SKM-1 (cell line): Measurements from ENCODE around the gene TEAD2.

ENCODE experiments used
- DNase-seq: peaks from one replicate; lab custom pipeline; 2025; ENCODE audit not compliant: unreplicated experiment; lab: John Stamatoyannopoulos, UW

TEAD2 gene

DNA sequence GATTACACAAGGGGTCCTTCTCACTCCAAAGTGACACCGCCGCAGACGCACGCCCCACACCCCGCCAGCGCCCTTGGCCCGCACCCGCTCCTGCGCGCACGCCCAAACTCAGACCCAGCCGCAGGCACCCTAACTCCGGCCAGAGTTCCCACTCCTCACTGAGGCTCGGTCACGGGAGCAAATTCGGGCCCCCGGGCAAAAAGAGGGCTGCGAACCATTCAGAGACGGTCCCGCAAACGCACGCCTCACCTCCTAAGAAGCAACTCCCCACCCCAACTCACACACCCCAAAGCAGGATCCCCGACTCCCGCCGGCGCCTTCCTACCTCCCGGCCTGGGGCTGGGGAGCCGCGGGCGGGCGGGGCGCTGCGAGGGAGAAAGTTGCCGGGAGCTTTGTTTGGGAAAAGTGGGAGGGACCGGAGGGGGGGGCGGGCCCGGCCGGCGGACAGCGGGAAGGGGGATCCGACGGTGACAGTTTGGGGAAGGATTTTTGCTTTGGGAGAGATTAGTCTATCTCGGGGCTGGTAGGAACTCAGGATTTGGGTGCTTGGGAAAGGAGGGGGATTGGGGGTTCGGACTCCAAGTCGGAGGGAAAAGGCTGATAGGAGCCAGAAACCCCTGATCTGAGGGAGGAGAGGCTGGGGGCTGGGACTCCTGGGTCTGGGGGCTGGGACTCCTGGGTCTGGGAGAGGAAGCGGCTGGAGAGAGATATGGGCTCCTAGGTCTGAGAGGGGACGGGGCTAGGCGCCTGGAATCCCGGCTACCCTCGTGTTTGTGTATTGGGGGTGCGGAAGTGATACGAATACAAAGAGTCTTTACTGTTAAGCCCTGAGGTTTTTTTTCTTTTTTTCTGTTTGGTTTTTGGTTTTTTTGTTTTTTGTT lies at the start of gene TEAD2:
Gene TEAD2, minus strand, starts transcription at position 369 of the 881 bp plus-strand sequence. CDS start 2,341 bp downstream, outside the sequence.
- DNase-seq, result no peak

DNA sequence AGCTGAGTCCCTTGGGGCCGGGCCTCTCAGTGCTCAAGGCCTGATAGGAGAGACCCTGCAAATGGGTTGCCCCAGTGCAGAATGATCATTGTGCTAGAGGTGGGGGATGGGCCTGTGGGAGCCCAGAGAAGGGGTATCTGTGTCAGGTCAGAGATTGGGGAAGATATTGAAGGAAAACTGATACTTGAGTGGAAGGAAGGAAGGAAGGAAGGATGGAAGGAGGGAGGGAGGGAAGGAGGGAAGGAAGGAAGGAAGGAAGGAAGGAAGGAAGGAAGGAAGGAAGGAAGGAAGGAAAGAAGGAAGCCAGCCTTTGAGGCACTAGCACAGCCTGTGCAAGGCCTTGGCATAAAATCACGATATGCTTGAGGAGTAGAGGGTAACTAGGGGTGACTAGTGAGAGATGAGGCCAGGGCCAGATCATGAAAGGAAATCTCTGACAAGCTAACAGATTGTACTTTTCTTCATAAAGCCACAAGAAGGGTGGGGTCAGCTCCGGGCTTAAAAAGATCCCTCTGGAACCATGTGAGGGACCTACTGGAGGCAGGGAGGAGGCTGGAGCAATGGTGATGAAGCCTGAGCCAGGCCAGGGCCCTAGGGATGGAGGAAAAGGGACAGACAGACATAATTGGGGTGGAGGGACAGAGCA lies 49.6 kb upstream of the TEAD2 start:
- no peak for DNase-seq

DNA sequence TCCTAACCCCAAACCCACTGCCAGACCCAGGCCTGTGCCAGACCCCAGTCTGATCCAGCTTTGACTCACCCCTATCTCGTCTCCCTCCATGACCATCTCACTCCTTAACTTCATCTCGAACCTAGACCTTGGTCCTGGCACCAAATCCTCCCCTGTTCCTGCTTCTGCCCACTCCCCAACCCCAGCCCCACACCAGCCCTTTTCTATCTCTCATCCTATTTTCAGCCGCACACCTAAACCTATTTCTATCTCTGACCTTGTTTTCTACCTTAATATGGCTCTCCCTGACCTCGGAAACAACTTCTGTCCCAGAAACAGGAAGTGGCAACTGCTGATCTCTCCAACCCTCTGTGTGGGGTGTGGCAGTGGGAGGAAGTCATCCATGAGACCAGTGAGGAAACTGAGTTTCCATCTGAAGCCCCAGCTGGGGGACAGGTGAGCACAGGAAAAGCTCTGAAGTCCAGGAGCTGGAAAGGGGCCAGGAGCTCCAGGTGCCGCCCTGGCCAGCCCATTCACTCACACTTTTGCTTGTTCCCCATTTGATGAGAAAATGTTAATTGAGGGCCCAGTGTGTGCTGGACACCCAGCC lies 47.3 kb upstream of the TEAD2 start:
- DNase-seq, result peak; percentile 20

DNA sequence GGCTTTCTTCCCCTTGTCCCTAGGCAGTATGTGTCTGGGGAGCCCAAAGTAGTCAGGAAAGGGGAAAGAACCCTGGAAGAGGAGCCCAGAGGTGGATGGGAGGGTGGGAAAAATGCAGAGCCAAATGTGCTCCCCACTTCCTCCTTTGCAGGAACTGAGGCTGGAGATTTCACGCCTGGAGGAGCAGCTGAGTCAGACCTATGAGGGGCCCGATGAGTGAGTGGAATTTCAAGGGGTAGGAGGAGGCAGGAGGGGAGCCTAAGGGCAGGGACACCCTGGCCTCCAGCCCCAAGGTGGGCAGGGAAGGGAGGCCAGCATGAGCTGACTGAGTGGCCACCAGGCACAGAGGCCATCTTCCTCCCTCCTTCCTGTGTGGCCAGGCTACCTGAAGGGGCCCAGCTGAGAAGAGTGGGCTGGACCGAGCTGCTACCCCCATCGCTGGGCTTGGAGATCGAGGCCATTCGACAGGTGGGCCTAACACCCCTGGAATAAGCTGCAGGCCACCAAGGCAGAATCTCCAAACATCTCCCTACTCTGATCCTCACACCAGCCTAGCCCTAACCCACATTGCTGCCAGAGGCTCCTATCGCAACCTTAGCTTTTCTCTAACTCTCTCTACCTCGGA lies 46.7 kb upstream of the TEAD2 start:
- no peak for DNase-seq

DNA sequence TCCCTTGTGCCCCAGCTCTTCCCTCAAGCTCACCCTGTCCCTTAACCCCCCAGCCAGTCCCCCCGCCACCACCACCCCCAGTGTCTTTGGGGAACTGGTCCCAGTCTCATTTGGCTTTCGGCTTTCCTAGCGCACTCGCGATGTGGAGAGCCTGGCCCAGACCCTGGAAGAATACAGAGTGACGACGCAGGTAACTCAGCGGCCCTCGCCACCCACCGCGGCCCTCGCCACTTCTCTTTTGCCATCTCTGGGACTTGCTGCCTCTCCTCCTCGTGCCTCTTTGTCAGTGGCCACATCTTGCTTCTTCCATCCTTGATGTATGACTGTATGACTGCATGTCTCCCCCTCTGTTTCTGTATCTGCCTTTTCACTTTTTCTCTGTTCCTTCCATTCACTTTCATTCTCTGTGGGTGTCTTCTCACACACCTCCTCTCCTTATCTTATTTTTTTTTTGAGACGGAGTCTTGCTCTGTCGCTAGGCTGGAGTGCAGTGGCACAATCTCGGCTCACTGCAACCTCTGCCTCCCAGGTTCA lies 45.3 kb upstream of the TEAD2 start:
- no peak for DNase-seq

DNA sequence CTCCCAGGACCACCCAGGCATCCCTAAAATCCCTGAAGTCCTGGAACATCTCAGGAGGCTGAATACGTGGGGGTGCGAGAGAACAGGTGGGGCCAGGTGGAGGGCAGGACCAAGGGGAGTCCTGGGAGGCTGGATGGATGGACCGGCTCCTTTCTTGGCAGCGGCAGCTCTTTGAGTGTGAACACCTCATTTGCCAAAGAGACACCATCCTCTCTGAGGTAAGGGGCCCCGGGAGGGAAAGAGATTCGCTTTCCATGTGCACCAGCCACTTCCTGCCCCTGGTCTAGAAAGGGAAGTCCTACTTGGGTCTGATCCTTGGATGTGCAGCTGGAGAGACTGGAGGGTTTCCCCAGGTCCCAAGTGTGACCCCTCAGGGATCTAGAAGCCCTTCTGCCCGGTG lies 44.9 kb upstream of the TEAD2 start:
- no peak for DNase-seq

DNA sequence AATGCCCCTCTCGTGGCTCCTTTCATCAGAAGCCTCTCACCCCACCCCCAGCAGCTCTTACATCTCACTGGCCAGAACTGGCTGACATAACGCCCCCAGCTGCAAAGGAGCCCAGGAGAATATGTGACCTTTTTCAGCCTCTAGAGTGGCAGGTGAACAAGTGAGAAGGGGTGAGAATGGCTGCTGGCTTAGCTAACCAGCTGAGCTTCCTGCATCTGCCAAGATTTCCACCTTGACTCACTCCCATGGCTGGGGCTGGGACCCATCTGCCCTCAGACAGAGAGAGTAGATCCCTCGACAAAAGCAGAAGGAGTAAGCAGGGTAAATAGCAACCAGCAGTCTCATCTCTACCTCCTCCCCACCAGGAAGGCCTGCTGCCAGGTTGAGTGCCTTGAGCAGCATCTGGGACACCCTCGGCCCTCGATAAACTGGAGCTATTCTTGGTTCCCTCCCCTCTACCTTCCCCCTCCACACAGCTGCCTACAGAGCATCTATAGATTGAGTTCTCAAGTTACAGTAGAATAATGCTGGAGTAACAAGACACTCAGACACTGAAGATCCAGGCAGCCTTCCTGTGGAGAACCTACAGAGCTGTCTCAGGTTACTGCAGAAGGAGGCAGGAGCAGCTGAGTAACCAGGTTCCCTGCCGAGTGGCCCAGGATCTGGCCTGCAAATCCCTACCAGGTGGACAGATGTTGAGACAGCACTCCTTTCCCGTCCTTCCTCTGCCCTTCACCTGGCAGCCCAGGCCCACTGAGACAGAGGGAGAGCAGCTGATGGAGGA lies 41.4 kb upstream of the TEAD2 start:
- DNase-seq, result no peak

DNA sequence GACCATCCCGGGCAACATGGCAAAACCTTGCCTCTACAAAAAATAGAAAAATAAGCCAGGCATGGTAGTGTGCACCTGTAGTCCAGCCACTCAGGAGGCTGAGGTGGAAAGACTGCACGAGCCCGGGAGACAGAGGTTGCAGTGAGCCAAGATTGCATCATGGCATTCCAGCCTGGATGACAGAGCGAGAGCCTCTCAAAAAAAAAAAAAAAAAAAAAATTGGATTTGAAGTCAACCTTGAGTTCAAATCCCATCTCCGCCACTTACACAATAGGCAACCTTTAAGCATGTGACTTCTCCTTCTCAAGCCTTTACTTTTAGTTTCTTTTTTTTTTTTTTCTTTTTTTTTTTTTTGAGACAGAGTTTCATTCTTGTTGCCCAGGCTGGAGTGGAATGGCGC lies 37.8 kb upstream of the TEAD2 start:
- DNase-seq, result no peak

DNA sequence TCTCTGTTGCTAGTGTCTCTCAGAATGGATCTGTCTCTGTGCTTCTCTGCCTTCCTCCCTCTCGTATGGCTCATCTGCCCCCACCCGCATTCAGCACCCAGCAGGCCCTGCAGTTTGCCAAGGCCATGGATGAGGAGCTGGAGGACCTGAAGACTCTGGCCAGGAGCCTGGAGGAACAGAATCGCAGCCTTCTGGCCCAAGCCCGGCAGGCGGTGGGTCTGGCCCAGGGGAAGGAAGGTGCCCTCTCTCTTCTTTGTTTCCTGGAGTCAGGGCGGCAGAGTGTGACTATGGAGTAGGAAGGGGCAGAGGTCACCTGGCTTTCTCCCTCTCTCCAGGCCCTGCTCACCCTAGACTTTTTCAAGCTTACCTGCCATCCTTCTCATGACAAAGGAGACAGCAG lies 36.7 kb upstream of the TEAD2 start:
- no peak for DNase-seq

DNA sequence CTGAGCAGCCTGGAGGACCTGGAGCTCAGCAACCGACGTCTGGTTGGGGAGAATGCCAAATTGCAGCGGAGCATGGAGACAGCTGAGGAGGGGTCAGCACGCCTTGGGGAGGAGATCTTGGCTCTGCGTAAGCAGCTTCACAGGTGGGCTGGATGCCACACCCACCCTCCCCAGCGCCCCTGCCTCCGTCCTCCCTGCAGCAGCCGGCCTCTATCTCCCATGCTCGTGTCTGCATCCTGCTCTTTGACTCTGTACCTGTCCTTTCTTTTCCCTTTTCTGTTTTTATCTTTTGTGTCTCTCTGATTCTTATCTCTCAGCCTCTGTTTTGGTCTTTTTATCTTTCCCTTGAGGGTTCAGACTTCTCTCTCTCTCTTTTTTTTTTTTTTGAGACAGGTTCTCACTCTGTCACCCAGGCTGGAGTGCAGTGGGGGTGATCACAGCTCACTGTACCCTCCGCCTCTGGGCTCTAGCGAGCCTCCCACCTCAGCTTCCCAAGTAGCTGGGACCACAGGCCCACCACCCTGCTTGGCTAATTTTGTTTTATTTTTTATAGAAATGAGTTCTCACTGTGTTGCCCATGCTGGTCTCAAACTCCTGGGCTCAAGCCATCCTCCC lies 35.9 kb upstream of the TEAD2 start:
- DNase-seq, result no peak

DNA sequence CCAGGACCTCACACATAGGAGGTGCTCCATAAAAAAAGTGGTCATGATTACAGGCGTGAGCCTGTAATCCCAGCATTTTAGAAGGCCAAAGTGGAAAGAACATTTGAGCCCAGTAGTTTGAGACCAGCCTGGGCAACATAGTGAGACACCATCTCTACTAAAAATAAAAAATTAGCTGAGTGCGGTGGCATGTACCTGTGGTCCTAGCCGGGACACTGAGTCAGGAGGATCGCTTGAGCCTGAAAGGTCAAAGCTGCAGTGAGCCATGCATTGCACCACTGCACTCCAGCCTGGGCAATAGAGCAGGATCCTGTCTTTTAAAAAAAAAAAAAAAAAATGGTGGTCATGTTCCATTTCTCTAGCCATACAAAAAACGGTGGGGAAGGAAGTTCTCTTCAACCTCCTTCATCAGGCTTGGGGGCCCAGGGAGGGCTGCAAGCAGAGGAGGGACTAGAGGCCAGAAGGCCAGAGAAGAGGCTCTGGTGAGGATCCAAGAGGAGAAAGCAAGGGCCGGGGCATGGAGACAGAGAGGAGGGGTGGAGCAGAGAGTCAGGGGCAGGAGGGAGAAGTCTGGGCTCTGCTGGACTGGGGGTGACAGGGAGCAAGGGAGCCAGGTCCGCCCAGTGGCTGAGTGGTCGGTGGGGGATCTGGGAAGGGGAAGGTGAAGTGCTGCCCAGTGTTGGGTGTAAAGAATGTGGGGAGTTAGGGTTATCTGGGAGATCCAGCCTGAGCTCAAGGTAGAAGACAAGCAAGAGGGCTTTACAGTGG lies 34.7 kb upstream of the TEAD2 start:
- no peak for DNase-seq

DNA sequence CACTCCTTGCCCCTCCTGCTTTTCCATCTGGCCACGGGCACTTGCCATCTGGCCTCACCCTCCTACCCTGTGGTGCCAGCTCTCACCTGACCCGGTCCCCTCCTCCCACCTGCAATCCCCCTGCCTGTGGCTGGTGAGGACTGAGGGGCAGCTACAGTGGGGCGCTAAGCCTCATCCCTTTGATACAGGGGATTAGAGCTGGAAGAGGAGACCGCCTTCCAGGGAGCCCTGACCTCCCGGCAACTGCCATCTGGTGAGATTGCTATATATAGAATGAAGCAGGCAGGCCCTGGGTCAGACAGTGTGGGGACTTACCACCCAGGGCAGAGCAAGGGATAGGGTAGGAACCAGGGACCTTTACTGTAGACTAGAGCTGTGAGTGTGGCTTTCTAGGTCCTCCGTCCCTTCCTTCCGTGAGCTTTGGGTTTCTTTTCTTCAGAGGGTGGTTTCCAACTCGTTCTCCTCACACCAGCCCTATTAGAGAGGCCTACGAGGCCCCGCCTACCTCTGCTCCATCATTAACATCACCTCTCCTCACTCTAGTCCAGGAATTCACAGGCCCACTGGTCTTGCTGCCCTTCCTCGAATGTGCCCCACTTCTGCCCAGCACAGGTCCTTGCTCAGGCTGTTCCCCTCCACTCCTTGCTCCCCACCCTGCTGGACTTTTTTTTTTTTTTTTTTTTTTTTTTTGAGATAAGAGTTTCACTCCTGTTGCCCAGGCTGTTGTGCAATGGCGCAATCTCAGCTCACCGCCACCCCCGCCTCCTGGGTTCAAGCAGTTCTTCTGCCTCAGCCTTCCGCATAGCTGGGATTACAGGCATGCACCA lies 33.6 kb upstream of the TEAD2 start:
- DNase-seq, result no peak

DNA sequence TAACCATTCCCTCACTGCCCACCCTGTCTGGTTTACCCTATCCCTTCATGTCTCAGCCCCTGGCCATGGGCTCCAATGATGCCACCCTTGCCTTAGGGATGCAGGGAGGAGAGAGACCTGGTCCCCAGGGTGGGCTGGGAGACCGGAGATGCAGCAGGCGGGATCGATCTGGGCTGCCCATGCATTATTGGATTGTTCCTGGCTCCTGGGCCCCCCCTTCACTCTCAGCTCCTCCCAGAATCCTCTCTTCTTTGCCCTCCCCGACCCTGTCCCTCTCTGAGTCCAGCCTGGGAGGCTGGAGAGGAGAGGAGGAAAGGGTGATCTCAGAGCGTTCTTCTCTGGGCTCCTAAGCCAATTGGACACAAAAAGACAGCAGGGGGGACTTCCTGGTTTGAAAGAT lies 31.7 kb upstream of the TEAD2 start:
- DNase-seq, result no peak

DNA sequence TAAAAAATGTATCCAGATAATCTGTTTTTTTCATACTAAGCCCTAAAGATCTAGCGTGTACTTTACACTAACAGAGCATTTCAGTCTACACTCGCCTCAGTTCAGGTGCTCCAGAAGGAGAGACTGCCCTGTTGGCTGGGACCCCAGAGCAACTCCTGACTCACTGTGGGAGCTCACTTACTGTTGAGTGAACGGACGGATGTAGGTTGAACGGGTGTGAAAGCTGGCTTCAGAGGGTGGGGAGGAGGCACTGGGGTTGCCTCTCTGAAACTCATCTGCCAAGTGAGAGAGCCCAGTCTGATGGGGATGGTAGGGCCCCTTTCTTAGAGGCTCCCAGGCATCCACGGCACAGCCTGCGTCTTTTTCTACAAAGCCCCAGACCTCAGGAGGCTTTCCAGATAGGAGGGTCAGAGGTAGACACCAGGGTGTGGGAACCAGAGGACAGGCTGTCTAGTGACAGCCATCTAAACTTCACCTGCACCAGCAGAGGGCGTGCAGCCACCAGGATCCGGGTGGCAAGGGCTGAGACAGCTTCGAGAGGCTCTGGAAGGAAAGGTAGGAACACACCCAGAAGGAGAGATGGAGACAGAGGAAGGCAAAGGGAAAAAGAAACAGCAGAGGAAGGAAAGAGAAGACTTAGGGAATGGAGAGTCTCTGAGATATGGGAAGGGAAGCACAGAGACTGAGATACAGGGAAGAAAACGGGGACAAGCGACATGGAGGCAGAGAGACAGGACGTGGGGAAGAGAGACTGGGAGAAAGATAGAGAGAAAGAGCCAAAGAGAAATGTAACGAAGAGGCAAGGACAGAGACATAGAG lies 29.6 kb upstream of the TEAD2 start:
- peak; percentile 11 for DNase-seq

DNA sequence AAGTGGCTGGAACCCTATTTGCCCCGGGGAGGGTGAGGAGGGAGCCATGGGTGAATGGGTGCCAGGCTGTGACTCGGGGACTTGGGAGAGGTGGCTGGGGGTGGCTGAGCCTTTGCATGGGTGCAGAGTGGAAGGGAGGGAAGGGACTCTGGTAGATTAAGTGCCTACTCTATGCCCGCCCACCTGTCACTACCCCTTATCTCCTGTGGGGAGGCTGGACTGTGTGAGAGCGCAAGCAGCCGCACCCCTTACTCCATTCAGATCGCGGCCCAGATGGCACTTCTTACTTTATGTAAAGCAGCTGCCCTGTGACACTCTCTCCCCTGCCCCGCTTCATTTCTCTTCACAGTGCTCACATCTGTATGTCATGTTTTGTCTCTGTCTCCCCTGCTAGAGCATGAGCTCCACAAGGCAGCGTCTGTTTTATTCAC lies 28.7 kb upstream of the TEAD2 start:
- no peak for DNase-seq

DNA sequence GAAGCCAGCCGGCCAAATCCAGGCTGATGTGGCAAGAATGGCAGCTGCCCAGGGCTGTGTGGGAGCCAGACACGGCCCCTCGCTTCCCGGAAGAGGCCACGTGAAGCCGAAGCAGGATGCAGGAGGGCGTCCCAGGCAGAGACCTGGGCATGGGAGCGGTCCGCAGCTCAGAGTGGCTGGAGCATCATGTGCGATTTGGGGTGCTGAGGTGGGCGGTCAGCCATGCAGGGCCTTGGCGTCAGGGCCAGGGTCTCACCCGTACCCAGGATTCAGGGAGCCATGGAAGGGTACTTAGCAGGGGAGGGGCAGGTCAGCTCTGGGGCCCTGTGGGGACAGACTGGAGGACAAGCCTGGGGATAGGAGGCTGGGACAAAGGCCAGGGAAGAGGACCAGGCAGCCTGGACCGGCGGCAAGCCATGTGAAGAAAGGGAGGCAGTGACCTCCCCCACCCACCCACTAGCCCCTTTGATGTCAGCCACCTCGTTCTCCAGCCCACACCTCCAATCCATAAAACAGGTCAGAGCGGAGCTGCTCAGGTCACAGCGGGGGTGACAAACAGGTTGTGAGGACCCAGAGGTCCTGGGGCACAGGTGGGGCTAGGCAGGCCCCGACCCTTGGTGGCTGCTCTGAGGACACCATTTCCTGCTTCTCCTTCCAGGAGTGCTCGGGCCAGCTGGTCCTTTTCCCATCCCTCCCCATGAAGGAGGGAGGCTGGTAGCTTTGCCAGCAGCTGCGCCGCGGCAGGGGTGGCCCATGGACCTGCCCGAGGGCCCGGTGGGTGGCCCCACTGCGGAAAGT lies 28.1 kb upstream of the TEAD2 start:
- DNase-seq, result no peak

DNA sequence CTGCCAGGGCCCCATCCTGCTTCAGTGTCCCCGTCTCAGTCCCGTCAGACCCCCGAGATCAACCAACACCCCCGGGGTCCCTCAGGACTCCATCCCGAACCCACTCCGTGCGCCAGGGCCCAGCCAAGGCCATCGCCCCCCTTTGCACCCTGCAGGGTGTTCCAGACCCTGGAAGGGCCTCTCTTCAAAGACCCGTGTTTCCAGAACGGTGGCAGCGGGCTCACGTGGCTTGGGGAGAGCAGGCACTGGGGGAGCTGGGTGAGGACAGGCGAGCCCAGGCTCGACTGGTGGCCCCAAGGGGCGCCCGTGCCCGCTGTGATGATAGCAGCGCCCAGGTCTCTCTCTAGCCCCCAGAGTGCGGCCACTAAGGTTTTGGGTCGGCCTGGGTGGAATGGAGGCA lies 27.2 kb upstream of the TEAD2 start:
- no peak for DNase-seq
